GM12878 (cell line): ENCODE measurements around the gene FIGNL2. TPM values are rescaled to one million over a fixed set of nuclear protein-coding genes. Genes with fewer than 3 reads are reported as not detected.

ENCODE experiments used
- ATAC-seq: fragments of 200-7000 bp; cut with Tn5 transposase; 3 replicates; pipeline ENCODE4 v1.9.1; 2020; ENCODE audit warnings: mild to moderate bottlenecking, moderate library complexity
- BruUV-seq: library from RNA; stranded (reverse); fragments of 400-500 nt; replicated peaks from 2 replicates; lab custom pipeline; 2021; lab: Mats Ljungman, UMichigan
- CTCF ChIA-PET: fragments of 300-600 bp; sonication (Branson Sonifier 250); formaldehyde crosslinking; extraction: SDS; loops from one replicate; lab custom pipeline; 2021; ENCODE audit warnings: inconsistent platforms; lab: Yijun Ruan, JAX
- POLR2A ChIA-PET: fragments of 350-600 bp; formaldehyde crosslinking; extraction: SDS; loops from one replicate; lab custom pipeline; 2021; ENCODE audit warnings: inconsistent platforms; lab: Charles Lee
- RAD21 ChIA-PET: fragments of 300-600 bp; sonication (Branson Sonifier 250); formaldehyde crosslinking; loops from one replicate; lab custom pipeline; 2023; ENCODE audit warnings: antibody characterized with exemption; ENCODE audit not compliant: unreplicated experiment; lab: Charles Lee
- SMC1A ChIA-PET: fragments of 300-600 bp; sonication (Branson Sonifier 250); formaldehyde crosslinking; loops from one replicate; lab custom pipeline; 2023; ENCODE audit not compliant: unreplicated experiment, uncharacterized antibody; lab: Charles Lee
- DNase-seq: peaks from one replicate; pipeline ENCODE4 v3.0.0-alpha.2; 2011; ENCODE audit warnings: low read depth, low spot score
- FAIRE-seq: peaks from 3 replicates; lab custom pipeline; 2011; peaks lifted over from hg19 to GRCh38; lab: Jason Lieb, UNC
- H2AFZ ChIP-seq: 2 replicates; pipeline ENCODE4 v1.6.0; 2011; ENCODE audit warnings: low read depth, low read length, control low read depth; ENCODE audit not compliant: control insufficient read depth
- H3K27ac ChIP-seq: 2 replicates; pipeline ENCODE4 v1.5.1; 2011; ENCODE audit warnings: control low read depth; ENCODE audit not compliant: control insufficient read depth, insufficient read depth
- H3K27me3 ChIP-seq, 2 experiments: replicated peaks in 1 of 2; 2 replicates each; pipeline versions ENCODE4 v1.6.0 to v1.6.1; 2011; ENCODE audit warnings: low read length in 1 of 2; ENCODE audit not compliant: control insufficient read depth in 2 of 2, insufficient read depth in 2 of 2
- H3K36me3 ChIP-seq, 2 experiments: 2 replicates each; pipeline ENCODE4 v1.5.1; 2011; ENCODE audit warnings: low read length in 1 of 2; ENCODE audit not compliant: control insufficient read depth in 2 of 2, insufficient read depth in 2 of 2
- H3K4me1 ChIP-seq: 2 replicates; pipeline ENCODE4 v1.6.1; 2011; ENCODE audit warnings: mild to moderate bottlenecking, low read length, moderate library complexity, mixed read lengths; ENCODE audit not compliant: control insufficient read depth, insufficient read depth
- H3K4me2 ChIP-seq: 2 replicates; pipeline ENCODE4 v1.6.0; 2011; ENCODE audit warnings: control low read depth; ENCODE audit not compliant: control insufficient read depth, insufficient read depth
- H3K4me3 ChIP-seq: fragments of 200-600 bp; sonication (generic); 2 replicates; pipeline ENCODE4 v1.5.1; 2016
- H3K79me2 ChIP-seq: 2 replicates; pipeline ENCODE4 v1.6.0; 2011; ENCODE audit warnings: low read length; ENCODE audit not compliant: control insufficient read depth, insufficient read depth
- H3K9ac ChIP-seq: 2 replicates; pipeline ENCODE4 v1.8.0; 2011; ENCODE audit warnings: low read length, control low read depth, mixed read lengths; ENCODE audit not compliant: control insufficient read depth, insufficient read depth
- H3K9me3 ChIP-seq: replicated peaks from 3 replicates; pipeline ENCODE4 v1.5.1; 2011; ENCODE audit warnings: mild to moderate bottlenecking, low read length; ENCODE audit not compliant: control insufficient read depth, insufficient read depth
- H4K20me1 ChIP-seq: 2 replicates; pipeline ENCODE4 v1.6.0; 2011; ENCODE audit not compliant: control insufficient read depth, insufficient read depth
- CTCF ChIP-seq, 3 experiments: IDR thresholded peaks in 2 of 3; conservative IDR thresholded peaks in 1 of 3; 2 replicates each; pipeline ENCODE4 v1.5.1; 2011; ENCODE audit warnings: low read depth in 3 of 3, low read length in 3 of 3, mild to moderate bottlenecking in 3 of 3, control low read depth in 2 of 3, moderate library complexity in 2 of 3, inconsistent platforms in 1 of 3, mixed read lengths in 1 of 3; ENCODE audit not compliant: control insufficient read depth in 2 of 3, insufficient read depth in 1 of 3; ENCODE audit errors: extremely low read depth in 1 of 3
- E2F8 ChIP-seq: fragments of 450-650 bp; IDR thresholded peaks from 2 replicates; pipeline ENCODE4 v1.6.1; 2018; ENCODE audit warnings: mild to moderate bottlenecking, low read depth, moderate library complexity; ENCODE audit not compliant: partially characterized antibody
- HDAC2 ChIP-seq: fragments of 200-600 bp; sonication (generic); IDR thresholded peaks from 2 replicates; pipeline ENCODE4 v1.6.1; 2017
- KDM1A ChIP-seq: fragments of 200-600 bp; sonication (generic); IDR thresholded peaks from 2 replicates; pipeline ENCODE4 v1.6.1; 2016; ENCODE audit warnings: borderline replicate concordance
- MTA2 ChIP-seq: fragments of 450-650 bp; IDR thresholded peaks from 2 replicates; pipeline ENCODE4 v1.6.1; 2016; ENCODE audit warnings: low read depth, mild to moderate bottlenecking, moderate library complexity
- MTA3 ChIP-seq: IDR thresholded peaks from 2 replicates; pipeline ENCODE4 v1.6.1; 2012; ENCODE audit warnings: low read length, inconsistent platforms, borderline replicate concordance
- MYC ChIP-seq: IDR thresholded peaks from 2 replicates; pipeline ENCODE4 v1.6.1; 2011; ENCODE audit warnings: mild to moderate bottlenecking, low read length, moderate library complexity, inconsistent platforms; ENCODE audit not compliant: insufficient read depth, insufficient replicate concordance, insufficient read length, severe bottlenecking
- RB1 ChIP-seq: fragments of 450-650 bp; formaldehyde crosslinking; IDR thresholded peaks from 2 replicates; pipeline ENCODE4 v1.6.1; 2017; ENCODE audit warnings: mild to moderate bottlenecking, borderline replicate concordance
- RUNX3 ChIP-seq: IDR thresholded peaks from 2 replicates; pipeline ENCODE4 v1.6.1; 2012; ENCODE audit warnings: low read length, inconsistent platforms
- SIN3A ChIP-seq: IDR thresholded peaks from 2 replicates; pipeline ENCODE4 v1.6.1; 2012; ENCODE audit warnings: low read depth, low read length, improper control_type of control experiment
- SIX5 ChIP-seq: IDR thresholded peaks from 2 replicates; pipeline ENCODE4 v1.6.1; 2011; ENCODE audit warnings: mild to moderate bottlenecking, low read depth, low read length, moderate library complexity; ENCODE audit not compliant: severe bottlenecking
- SREBF1 ChIP-seq: IDR thresholded peaks from 2 replicates; pipeline ENCODE4 v1.6.1; 2012; ENCODE audit warnings: mild to moderate bottlenecking, low read length
- SUPT20H ChIP-seq: IDR thresholded peaks from 2 replicates; pipeline ENCODE4 v1.6.1; 2011; ENCODE audit warnings: low read depth, mild to moderate bottlenecking, low read length, moderate library complexity, borderline replicate concordance; ENCODE audit not compliant: control insufficient read depth
- TAF1 ChIP-seq: IDR thresholded peaks from 2 replicates; pipeline ENCODE4 v1.6.1; 2011; ENCODE audit warnings: mild to moderate bottlenecking, low read depth, low read length, borderline replicate concordance
- ZNF274 ChIP-seq: IDR thresholded peaks from one replicate; pipeline ENCODE4 v1.8.0; 2011; ENCODE audit not compliant: insufficient read length, insufficient read depth
- WGBS: methylation state at CpG from one replicate; pipeline ENCODE4 v1.1.6; 2016; ENCODE audit warnings: low lambda C conversion rate; ENCODE audit not compliant: insufficient replicate concordance, insufficient coverage; ENCODE audit errors: missing lambda C conversion rate; 5-methylcytosine and 5-hydroxymethylcytosine counted together
- in situ Hi-C: fragments of 300-500 bp; cut with MboI; formaldehyde crosslinking; loops from 9 replicates; pipeline ENCODE4 v1.14.3; 2018; ENCODE audit warnings: mixed read lengths
- intact Hi-C: fragments of 100-400 bp; cut with micrococcal nuclease; formaldehyde crosslinking; loops from one replicate; pipeline ENCODE4 v1.14.2; 2022; ENCODE audit not compliant: unreplicated experiment
- polyA plus RNA-seq, 11 experiments: library from polyadenylated mRNA; depleted of rRNA in 4 of 11; unstranded in 6 of 11; stranded (reverse) in 5 of 11; fragments of >200 nt; fragmentation: Nextera tagmentation in 4 of 11; fragmentation: Illumina TruSeq in 1 of 11; extraction: Ambion mirVana in 4 of 11; extraction: Trizol in 1 of 11; gene quantifications; 1 replicate in 1 of 11; 2 replicates in 10 of 11; pipeline versions ENCODE4 v1.2.1 to v1.2.3, GENCODE V29; 2011 to 2016; ENCODE audit warnings: inconsistent platforms in 2 of 11, missing spikeins in 2 of 11, low read depth in 1 of 11
- total RNA-seq, 4 experiments: library from RNA; depleted of rRNA in 3 of 4; stranded (reverse); fragments of >200 nt in 3 of 4; fragmentation: Illumina TruSeq in 1 of 4; extraction: Trizol in 1 of 4; gene quantifications; 2 replicates each; pipeline versions ENCODE4 v1.2.1 to v1.2.3, GENCODE V29; 2013 to 2021
- TF ChIP-seq, protein P1 (sequence below): fragments of 450-650 bp; IDR thresholded peaks from 2 replicates; pipeline ENCODE4 v1.6.1; 2017; ENCODE audit warnings: mild to moderate bottlenecking, low read depth, inconsistent platforms; ENCODE audit not compliant: poor library complexity, severe bottlenecking

Gene FIGNL2
- total and polyA plus RNA-seq, 10 of the 15 experiments (the other 5 are each of a cell fraction or from before 2014, with no cell fraction given), result not detected

DNA sequence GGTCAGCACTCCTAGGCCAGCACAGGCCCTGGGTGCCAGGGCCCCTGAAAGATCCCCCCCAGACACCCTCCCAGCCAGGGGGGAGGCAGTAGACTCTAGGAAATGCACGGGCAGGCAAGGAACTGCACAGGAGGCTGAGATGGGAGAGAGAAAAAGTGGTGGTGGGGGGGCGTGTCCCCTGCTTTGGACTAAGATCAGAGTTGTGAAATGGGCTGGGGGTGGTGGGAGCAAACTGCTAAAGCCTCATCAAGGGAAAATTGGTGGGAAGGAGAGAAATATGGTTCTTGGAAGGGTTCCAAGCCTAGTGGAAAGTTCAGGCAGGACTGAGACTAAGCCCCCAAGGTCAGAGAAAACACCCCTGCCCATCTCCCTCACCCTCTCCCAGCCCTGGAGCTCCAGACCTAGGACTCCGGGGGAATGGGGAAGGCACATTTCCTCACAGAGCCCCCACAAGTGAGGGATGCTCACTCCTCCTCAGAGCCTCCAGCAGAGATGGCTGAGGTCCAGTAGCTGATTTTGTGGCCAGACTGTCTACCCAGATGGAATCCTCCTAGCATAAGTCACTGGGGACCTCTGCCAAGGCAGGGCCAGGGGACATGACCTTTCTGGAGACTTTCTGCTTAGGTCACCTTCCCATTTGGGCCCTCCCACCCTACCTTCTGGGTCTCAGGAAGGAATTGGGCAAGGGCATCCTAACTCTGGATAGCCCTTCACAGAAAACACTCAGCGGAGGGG is 29.8 kb downstream of the FIGNL2 start:
- H3K9ac ChIP-seq, result no peak overlapping the region
- BruUV-seq, result no TSS peak
- CTCF ChIA-PET, result no interaction called here
- no peaks in the 10 kb centered on the region for H3K36me3 ChIP-seq
- no peak overlapping the region for H3K27ac ChIP-seq
- H2AFZ ChIP-seq, result no peak overlapping the region
- H3K27me3 ChIP-seq, result peaks cover 6 to 16% of the 10 kb centered on the region in 2 experiments
- H3K9me3 ChIP-seq, result no peaks in the 10 kb centered on the region
- SMC1A ChIA-PET, result no interaction called here
- H3K4me2 ChIP-seq, result no peak overlapping the region
- in situ Hi-C loops, result no loop called here
- no peak overlapping the region for H3K4me3 ChIP-seq
- H3K79me2 ChIP-seq, result no peaks in the 10 kb centered on the region
- FAIRE-seq, result no peak
- RAD21 ChIA-PET, result no interaction called here
- POLR2A ChIA-PET, result no interaction called here
- H3K4me1 ChIP-seq, result no peaks in the 10 kb centered on the region
- 31% methylated on average over 4 of the region's 4 CpGs for WGBS
- ATAC-seq, result no peak
- no peaks in the 10 kb centered on the region; the same call in 1 of the 2 replicates for H4K20me1 ChIP-seq
- intact Hi-C loops, result no loop called here
- DNase-seq, result no peak
- TF ChIP-seq MYC, result no peak
- no peak for TF ChIP-seq RUNX3
- no peak for TF ChIP-seq MTA3
- no peak for TF ChIP-seq MTA2
- no peak for TF ChIP-seq HDAC2
- no peak for TF ChIP-seq CTCF (IDR thresholded peaks at IDR 0.05 in 2 of 3, conservative IDR thresholded peaks at IDR 0.05 in 1 of 3; ENCODE audit: control insufficient read depth in 2 of 3, extremely low read depth in 1 of 3, insufficient read depth in 1 of 3, low read depth in 3 of 3, low read length in 3 of 3)
- TF ChIP-seq SIN3A, result no peak
- no peak for TF ChIP-seq ZNF274
- TF ChIP-seq E2F8, result no peak
- TF ChIP-seq, protein P1, sequence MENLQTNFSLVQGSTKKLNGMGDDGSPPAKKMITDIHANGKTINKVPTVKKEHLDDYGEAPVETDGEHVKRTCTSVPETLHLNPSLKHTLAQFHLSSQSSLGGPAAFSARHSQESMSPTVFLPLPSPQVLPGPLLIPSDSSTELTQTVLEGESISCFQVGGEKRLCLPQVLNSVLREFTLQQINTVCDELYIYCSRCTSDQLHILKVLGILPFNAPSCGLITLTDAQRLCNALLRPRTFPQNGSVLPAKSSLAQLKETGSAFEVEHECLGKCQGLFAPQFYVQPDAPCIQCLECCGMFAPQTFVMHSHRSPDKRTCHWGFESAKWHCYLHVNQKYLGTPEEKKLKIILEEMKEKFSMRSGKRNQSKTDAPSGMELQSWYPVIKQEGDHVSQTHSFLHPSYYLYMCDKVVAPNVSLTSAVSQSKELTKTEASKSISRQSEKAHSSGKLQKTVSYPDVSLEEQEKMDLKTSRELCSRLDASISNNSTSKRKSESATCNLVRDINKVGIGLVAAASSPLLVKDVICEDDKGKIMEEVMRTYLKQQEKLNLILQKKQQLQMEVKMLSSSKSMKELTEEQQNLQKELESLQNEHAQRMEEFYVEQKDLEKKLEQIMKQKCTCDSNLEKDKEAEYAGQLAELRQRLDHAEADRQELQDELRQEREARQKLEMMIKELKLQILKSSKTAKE, result no peak
- TF ChIP-seq SREBF1, result no peak
- TF ChIP-seq KDM1A, result no peak
- no peak for TF ChIP-seq TAF1
- TF ChIP-seq RB1, result no peak
- TF ChIP-seq SUPT20H, result no peak
- no peak for TF ChIP-seq SIX5
